Hematopoietic multipotent progenitor cell treated with erythropoietin and hydrocortisone succinate and interleukin-3 and kit ligand, for 4 days (in vitro differentiated cells): ENCODE measurements around the gene IKBKE.
"Not testable (repeated sequence)": the region's sequence is repeated elsewhere in the genome, so short reads cannot be mapped to it uniquely, and the experiment has no call there.

Experiments used
- DNase-seq: peaks from one replicate; pipeline ENCODE4 v3.0.0-alpha.2; 2015

The IKBKE gene

DNA sequence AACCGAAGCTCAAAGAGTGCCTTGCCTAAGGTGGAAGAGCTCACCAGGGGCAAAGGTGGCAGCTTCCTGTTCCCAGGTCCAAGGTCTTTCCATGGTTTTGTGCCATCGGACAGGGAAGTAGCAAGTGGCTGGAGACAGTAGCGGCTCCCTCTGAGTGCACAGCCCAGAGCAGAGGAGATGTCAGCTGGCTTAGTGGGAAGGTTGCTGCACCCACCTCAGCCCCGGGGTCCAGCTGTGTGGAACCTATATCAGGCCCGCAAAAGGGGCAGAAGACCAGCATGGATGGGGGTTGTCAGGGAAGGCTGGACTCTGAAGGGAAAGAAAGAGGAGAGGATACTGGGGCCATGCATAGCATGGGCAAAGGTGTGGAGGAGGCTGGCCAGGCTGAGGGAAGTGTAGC lies 6.8 kb downstream of the IKBKE start:
- no peak for DNase-seq

DNA sequence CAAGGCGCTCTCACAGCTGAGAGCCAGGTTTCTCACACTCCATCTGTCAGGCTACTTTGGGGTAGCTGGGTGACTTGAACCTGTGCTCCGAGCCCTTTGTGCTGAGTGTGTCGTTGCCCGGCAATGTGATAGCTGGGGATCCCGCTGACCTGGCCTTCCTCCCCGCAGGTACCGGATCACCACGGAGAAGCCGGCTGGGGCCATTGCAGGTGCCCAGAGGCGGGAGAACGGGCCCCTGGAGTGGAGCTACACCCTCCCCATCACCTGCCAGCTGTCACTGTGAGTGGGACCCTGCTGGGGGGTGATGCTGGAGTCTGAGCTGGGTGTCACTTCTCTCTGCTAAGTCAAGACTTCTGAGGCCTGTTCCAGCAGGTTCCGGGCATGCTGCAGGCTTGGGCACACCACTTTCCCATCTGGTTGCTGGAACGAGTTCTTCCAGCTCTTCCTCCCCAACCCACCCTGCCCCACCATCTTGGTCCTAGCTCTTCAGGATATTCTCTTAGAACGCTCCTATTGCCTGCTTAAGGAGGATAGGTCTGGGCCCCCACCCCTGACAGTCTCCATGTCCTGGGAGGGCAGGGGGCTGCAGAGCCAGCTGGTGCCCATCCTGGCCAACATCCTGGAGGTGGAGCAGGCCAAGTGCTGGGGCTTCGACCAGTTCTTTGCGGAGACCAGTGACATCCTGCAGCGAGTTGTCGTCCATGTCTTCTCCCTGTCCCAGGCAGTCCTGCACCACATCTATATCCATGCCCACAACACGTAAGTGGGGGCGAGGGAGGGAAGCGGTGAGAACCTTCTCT lies 7.5 kb downstream of the IKBKE start:
- no peak for DNase-seq

- DNase-seq: no peak
These were observed 8.5 kb downstream of the IKBKE start for GRCh38 chr1:206478746-206479145.

DNA sequence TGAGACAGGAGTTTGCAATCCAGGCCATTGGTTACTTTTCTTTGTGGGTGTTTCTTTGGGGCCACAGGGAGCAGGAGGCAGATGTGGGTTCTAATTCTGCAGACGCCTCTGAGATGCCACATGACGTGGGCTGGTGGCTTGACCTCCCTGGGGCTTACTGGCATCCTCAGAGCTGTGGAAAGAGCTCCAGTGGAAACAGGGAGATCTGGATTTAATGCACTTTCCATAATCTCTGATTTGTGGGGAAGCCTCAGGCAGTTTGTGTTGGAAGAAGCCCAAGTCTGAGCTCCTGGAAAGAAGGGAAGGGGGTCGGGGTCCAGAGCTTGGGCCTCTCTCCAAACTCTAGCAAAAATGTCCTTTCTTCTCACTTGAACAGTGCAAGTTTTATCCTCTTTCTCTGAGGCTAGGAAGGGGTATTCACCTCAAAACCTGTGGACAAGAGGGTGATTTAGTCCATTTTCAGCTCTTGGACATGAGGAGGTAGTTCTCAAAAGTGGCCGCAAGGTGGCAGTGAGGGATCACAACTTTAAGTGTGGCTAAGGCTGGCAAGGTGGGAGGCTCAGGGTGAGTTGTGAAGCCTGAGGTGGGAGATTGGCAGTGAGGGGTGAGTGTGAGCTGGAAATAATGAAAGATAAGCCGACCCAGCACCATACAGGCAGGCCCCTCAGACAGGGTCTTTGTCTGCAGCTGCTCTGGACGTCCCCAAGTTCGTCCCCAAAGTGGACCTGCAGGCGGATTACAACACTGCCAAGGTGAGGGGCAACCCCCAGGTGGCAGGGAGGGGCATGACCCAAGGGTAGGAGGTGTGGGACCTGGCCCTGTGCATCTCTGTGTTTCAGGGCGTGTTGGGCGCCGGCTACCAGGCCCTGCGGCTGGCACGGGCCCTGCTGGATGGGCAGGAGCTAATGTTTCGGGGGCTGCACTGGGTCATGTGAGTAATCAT lies 9.2 kb downstream of the IKBKE start:
- DNase-seq: peak; percentile 88

DNA sequence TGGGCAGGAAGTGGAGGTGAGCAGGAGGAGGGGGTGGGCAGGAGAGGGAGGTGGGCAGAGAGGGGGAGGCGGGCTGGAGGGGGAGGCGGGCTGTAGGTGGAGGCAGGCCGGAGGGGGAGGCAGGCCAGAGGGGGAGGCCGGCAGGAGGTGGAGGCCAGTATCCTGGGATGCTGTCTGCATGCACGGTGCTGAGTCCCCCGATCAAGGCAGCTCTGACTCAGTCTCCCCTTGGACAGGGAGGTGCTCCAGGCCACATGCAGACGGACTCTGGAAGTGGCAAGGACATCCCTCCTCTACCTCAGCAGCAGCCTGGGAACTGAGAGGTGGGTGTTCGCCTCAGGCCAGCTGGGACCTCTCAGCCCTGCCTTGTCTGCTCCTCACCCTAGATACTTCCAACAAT lies 9.9 kb downstream of the IKBKE start:
- no peak for DNase-seq

GRCh38 chr1:206482611-206483010 lies 12.3 kb downstream of the IKBKE start:
- no peak for DNase-seq

DNA sequence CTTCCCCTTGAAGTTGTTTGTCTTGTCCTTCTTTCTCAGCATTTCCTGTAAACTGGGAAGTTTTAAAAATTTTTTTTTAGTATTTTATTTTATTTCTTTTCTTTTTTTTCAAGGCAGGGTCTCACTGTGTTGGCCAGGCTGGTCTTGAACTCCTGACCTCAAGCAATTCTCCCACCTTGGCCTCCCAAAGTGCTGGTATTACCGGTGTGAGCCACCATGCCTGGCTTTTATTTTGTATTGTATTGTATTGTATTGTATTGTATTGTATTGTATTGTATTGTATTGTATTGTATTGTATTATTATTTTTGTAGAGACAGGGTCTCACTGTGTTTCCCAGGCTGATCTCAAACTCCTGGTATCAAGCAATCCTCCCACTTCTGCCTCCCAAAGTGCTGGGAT lies 13.6 kb downstream of the IKBKE start:
- DNase-seq: not testable (repeated sequence)

- DNase-seq: no peak
These were observed 14.6 kb downstream of the IKBKE start for GRCh38 chr1:206484901-206485300.

DNA sequence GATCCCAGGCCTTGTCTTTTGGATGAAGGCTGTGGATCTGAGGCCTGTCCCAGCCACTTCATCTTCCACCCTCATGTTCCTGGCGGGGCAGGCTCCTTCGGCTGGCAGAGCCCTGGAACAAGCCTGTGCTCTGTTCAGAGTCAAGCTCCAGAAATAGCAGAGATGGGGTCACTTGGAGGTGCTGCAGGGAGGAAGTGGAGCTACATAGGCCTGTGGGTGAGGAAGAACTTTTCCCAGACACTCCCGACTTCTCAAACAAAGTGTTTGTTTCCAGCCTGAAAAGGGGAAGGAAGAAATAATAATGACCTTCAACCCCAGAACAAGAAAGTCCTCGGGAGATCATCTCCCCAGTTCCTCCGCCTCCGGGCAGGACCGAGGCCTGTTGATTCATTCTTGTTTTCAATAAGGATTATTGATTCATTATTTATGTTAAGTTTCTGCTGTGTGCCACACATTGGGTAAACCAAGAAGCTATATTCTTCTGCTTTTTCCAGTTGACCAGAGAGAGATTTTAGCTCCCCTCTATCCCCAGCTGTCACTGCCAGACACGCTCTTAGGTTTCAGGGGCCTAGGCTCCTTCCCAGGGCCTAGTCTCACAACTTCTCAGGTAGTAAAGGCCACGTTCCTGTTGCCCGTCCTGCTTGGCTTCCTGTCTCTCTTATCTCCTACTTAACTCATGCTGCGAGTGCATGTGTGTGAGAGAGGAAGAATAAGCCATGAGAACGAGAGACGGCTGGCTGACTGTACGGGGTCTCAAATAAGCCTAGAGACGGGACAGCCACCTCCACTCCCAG lies 16.9 kb downstream of the IKBKE start:
- DNase-seq: peak; percentile 40

DNA sequence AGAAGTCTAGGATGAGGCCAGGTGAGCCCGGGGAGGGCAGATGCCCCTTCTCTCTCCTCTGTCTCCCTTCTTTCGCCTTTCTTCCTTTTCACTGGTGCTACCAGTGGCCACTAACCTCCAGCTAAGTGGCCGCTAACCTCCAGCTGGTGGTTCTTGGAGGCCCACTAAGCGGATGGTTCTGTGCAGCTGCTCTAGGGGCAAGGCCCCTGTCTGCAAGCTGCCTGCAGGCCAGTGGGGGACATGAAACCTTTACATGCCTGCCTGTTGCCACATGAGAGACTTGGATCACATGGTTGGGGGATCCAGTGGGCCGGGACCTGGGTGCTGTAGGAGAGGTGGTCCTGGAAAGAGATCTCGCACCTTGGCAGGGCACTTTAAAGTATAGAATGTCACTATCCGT lies 17.7 kb downstream of the IKBKE start:
- DNase-seq: no peak

DNA sequence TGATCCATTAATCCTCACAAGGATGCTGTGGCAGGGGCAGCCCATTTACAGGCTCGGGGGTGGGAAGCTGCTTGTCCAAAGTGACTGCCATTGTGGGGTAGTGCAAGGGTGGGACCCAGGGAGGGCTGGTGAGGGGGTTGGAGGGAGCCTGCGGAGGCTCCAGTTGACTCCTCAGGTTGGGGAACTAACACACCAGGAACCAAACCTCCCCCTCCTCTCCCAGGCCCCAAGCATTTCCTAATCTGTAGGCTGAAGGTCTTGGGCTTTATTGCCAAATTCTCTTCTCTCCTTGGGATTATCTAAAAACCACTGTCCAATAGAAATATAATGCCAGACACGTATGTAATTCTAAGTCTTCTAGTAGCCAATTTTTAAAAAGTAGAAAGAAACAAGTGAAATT lies 18.2 kb downstream of the IKBKE start:
- DNase-seq: no peak

GRCh38 chr1:206489980-206490770 lies 19.9 kb downstream of the IKBKE start:
- DNase-seq: peak; percentile 86

GRCh38 chr1:206490771-206491405 lies 20.6 kb downstream of the IKBKE start:
- no peak for DNase-seq

DNA sequence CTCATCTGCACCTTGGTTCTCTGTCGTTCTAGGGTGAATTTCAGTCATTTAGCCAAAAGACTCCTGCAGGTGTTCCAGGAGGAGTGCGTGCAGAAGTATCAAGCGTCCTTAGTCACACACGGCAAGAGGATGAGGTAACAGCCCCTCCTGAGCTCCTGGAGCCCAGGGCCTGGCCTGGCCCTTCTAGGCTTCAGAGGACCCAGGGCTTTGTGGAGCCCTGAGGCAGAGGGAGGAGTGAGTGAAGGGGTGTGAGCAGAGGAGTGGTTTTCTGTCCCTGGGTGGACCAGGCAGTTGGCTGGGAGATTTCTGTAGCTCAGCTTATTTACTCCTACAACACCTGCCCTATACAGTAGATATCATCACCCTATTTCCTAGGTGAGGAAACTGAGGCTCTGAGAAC lies 21.3 kb downstream of the IKBKE start:
- DNase-seq: no peak

DNA sequence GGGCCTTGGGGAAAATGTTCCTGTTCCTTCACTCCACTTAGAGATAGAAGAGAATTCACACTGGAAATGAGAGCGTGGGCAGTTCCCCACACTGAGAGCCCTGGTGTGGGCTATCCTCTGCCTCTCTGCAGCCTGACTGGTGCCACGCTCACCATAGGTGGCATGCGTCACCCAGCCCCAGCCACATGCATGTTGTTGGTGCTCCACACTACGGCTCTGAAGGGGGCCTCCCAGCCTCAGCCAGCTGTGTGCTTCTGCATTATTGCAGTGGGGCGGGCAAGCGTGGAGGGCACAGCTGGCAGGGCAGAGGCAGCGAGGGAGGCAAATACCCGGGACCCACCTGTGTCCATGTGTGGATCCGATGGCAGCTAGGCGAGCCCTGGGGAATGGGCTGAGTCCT lies 22.3 kb downstream of the IKBKE start:
- no peak for DNase-seq

GRCh38 chr1:206493279-206493678 lies 23.0 kb downstream of the IKBKE start:
- DNase-seq: no peak

DNA sequence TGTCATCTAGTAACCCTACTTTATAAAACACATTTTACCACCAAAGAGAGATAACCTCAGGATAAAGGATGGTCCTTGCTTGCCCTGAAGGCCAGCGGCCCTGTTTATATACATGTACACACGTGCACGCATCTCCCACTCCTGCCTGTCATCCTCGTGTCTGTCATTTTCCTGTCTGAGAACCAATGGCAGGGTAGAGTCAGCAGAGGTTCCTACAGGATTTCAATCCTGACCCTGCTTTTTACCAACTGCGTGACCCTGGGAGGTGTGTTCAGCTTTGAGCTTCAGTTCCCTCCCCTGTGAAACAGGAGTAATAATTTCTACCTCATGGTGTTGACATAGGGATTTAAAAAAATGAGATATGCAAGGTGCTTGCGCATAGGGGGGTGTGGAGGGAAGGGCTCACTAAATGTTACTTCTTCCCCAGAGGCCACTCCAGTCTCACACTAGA lies 24.8 kb downstream of the IKBKE start:
- no peak for DNase-seq

DNA sequence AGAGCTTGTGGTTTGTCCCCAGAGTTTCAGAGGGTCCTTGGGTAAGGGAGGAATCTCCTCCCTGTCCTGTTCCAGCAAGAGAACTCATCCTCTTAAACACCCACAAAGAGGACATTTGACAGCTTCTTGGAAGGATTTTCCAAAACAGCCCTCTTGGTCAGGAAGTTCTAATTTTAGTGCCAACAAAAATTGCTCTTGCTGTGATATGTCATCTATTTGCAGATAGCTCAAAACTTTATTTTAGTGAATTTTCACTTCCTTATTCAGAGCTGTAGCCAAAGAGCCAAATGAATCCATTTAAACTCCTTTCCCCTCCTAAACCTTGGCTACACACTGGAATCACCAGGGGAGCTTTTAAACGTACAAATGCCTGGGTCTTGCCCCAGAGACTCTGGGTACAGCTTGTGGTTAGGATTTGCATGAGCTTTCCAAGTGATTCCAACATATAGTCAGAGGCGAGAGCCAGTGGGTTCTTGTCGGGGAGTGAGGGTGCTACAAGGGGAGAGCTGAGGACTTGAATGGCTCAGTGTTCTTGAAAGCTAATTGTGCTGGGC lies 25.3 kb downstream of the IKBKE start:
- DNase-seq: no peak

GRCh38 chr1:206496131-206496793 lies 26.0 kb downstream of the IKBKE start:
- no peak for DNase-seq

GRCh38 chr1:206497363-206497762 lies 27.1 kb downstream of the IKBKE start:
- DNase-seq: no peak

DNA sequence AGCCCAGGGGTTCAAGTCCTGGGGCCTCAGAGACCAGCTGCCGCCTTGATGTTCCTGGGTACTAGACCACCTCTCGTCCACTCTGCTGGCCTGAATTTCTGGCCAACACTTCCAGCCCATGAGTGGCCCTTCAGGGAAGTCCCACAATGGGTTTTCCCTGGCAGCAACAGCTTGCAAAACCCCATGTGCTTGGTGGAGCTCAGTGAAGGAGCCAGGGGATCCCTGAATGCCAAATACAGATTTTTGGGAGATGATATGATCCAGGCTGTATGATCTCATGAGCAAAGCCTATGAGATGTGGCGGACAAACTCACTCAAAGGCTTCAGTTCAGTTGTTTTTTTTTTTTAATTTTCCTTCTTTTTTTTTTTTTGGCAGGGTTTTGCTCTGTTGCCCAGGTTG lies 27.5 kb downstream of the IKBKE start:
- DNase-seq: no peak
